Measurements from ENCODE around the gene CCT8.

GRCh38 chr21:29085106-29085752 lies 11.8 kb upstream of the CCT8 start:
- TF ChIP-seq, protein P1, sequence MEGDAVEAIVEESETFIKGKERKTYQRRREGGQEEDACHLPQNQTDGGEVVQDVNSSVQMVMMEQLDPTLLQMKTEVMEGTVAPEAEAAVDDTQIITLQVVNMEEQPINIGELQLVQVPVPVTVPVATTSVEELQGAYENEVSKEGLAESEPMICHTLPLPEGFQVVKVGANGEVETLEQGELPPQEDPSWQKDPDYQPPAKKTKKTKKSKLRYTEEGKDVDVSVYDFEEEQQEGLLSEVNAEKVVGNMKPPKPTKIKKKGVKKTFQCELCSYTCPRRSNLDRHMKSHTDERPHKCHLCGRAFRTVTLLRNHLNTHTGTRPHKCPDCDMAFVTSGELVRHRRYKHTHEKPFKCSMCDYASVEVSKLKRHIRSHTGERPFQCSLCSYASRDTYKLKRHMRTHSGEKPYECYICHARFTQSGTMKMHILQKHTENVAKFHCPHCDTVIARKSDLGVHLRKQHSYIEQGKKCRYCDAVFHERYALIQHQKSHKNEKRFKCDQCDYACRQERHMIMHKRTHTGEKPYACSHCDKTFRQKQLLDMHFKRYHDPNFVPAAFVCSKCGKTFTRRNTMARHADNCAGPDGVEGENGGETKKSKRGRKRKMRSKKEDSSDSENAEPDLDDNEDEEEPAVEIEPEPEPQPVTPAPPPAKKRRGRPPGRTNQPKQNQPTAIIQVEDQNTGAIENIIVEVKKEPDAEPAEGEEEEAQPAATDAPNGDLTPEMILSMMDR (IDR thresholded peaks at IDR 0.05) = no peak
- TF ChIP-seq POLR2AphosphoS5 (IDR thresholded peaks at IDR 0.05) (no peak), POLR2A (IDR thresholded peaks at IDR 0.05) (no peak), EP300 (IDR thresholded peaks at IDR 0.05) (no peak)
